Smooth muscle cell of the brain vasculature (primary cell): Measurements from ENCODE around the gene XKR8.
"Not testable (repeated sequence)": the region's sequence is repeated elsewhere in the genome, so short reads cannot be mapped to it uniquely, and the experiment has no call there.

Experiments
- DNase-seq: peaks from one replicate; pipeline ENCODE4 v3.0.0-alpha.2; 2012; ENCODE audit warnings: low read depth, low spot score

The XKR8 gene

DNA sequence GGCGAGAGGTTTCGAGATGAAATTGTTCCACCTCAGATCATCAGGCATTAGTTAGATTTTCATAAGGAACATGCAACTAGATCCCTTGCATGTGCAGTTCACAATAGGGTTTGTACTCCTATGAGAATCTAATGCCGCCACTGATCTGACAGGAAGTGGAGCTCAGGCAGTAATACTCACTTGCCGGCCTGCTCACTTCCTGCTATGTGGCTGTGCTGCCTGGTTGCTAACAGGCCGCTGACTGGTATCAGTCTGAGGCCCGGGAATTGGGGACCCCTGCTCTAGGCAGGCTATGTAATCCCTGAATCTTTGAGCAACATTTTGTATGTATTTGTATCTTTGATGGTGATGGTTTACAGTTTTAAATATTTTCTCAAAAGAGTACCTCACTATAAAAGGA is 32.5 kb downstream of the XKR8 start:
- DNase-seq = no peak

DNA sequence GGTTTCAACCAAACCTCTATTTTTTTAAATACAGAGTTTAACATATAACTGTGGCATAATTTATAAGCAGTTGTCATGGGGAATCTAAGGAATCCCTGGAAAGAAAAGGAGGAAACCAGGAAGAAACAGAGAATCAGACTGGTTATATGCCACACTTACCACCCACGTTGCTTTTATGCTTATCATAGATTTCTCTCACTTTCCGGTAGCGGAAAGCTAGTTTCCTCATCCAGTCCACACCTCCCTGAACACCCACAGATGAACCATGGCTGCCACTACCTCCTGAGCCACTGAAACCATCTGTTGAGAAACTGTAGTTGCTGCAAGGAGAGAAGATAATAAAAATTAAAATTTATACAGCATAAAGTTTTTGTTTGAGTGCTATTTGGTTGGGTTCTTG is 33.5 kb downstream of the XKR8 start:
- DNase-seq = no peak

DNA sequence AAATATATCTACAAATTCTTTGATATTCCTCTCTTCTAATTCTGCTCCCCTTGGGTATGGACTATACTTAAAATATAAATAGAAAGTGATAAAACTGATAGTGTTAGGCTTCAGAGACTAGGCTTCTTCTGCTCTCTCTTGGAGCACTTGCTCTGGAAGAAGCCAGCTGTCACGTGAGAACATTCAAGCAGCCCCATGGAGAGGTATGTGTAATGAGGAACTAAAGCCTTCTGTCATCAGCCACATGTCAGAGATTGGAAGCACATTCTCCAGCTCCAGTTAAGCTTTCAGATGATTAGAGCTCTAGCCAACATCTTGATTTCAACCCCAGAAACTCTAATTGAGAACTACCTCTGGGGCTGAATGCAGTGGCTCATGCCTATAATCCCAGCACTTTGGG is 34.3 kb downstream of the XKR8 start:
- no peak for DNase-seq

DNA sequence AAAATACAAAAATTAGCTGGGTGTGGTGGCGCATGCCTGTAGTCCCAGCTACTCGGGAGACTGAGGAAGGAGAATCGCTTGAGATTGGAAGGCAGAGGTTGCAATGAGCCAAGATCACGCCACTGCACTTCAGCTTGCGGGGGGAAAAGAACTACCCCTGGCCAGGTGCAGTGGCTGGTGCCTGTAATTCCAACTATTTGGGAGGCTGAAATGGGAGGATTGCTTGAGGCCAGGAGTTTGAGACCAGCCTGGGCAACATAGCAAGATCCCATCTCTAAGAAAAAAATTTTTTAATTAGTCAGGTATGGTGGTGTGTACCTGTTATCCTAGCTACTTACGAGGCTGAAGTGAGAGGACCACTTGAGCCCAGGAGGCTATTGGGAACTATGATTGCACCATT is 34.8 kb downstream of the XKR8 start:
- not testable (repeated sequence) for DNase-seq

- no peak for DNase-seq
Measured at GRCh38 chr1:27999055-27999454, 39.3 kb downstream of the XKR8 start.

GRCh38 chr1:28002600-28002999 is 42.8 kb downstream of the XKR8 start:
- DNase-seq = no peak

- not testable (repeated sequence) for DNase-seq
Measured at GRCh38 chr1:28003117-28003516, 43.3 kb downstream of the XKR8 start.

GRCh38 chr1:28010969-28011368 is 51.2 kb downstream of the XKR8 start:
- no peak for DNase-seq
